HFFc6 (cell line): Measurements from ENCODE around the gene FARP1. TPM values are rescaled to one million over a fixed set of nuclear protein-coding genes. Genes with fewer than 3 reads are reported as not detected.

ENCODE experiments used
- DNase-seq: peaks from one replicate; pipeline ENCODE4 v3.0.0-alpha.2; 2018
- H3K27ac Mint-ChIP-seq: 2 replicates; pipeline ENCODE4 v1.8.0; 2020; ENCODE audit warnings: mild to moderate bottlenecking, mixed read lengths
- H3K27me3 Mint-ChIP-seq: 2 replicates; pipeline ENCODE4 v1.8.0; 2021; ENCODE audit warnings: mild to moderate bottlenecking, moderate library complexity, mixed read lengths; ENCODE audit not compliant: insufficient read depth
- H3K36me3 Mint-ChIP-seq: 2 replicates; pipeline ENCODE4 v1.8.0; 2021; ENCODE audit warnings: low read depth, mixed read lengths
- H3K4me1 Mint-ChIP-seq: 2 replicates; pipeline ENCODE4 v1.8.0; 2020; ENCODE audit warnings: low read depth, mixed read lengths
- H3K4me3 Mint-ChIP-seq: 2 replicates; pipeline ENCODE4 v1.8.0; 2020; ENCODE audit warnings: mild to moderate bottlenecking, moderate library complexity, mixed read lengths
- H3K9me3 Mint-ChIP-seq: 2 replicates; pipeline ENCODE4 v1.8.0; 2020; ENCODE audit warnings: mild to moderate bottlenecking, mixed read lengths
- total RNA-seq, 6 experiments: library from RNA; stranded (reverse); fragmentation: NEBNext Ultra II Directional; extraction: Animal tissue kit (Norgen Biotek cat#: 25700); gene quantifications; 2 replicates in 1 of 6; 3 replicates in 5 of 6; pipeline ENCODE4 v1.2.3, GENCODE V29; 2021
- TF ChIP-seq, protein P1 (sequence below): fragments of 200-600 bp; sonication (generic); IDR thresholded peaks from 2 replicates; pipeline ENCODE4 v1.5.0; 2021; ENCODE audit warnings: antibody characterized with exemption, mild to moderate bottlenecking

Gene FARP1
- total RNA-seq, 6 experiments from 2014 or later: 140 to 181 (median 150) TPM

DNA sequence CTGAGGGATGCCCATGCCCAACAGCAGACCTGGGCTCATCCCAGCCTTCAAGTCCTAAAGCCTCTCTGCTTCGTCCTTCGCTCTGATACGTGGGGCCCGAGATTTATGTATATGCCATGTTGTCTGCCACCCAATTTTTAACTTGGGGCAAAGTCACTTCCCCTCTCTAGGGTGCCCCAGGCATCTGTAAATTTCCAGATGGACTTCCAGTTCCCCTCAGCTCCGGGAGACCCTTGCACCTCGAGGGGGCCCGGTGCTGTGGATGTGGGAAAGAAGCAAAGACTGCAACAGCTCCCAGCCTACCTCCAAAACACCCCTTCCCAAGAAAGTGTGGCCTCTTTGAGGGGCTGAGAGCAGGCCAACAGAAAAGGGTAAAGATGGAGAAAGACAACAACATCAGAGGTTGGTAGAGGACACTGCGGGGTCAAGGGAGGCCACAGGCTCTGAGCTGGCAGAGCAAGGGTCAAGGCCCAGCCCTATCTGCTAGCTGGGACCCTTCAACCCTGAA, 336.7 kb downstream of the FARP1 start:
- no peak for DNase-seq
- Mint-ChIP-seq H3K27ac (no peak overlapping the region), H3K36me3 (peaks cover 13% of the 10 kb centered on the region), H3K4me3 (no peak overlapping the region), H3K27me3 (no peaks in the 10 kb centered on the region; the same call in none of the 2 replicates), H3K4me1 (peaks cover 74% of the 10 kb centered on the region), H3K9me3 (no peaks in the 10 kb centered on the region)
- TF ChIP-seq, protein P1, sequence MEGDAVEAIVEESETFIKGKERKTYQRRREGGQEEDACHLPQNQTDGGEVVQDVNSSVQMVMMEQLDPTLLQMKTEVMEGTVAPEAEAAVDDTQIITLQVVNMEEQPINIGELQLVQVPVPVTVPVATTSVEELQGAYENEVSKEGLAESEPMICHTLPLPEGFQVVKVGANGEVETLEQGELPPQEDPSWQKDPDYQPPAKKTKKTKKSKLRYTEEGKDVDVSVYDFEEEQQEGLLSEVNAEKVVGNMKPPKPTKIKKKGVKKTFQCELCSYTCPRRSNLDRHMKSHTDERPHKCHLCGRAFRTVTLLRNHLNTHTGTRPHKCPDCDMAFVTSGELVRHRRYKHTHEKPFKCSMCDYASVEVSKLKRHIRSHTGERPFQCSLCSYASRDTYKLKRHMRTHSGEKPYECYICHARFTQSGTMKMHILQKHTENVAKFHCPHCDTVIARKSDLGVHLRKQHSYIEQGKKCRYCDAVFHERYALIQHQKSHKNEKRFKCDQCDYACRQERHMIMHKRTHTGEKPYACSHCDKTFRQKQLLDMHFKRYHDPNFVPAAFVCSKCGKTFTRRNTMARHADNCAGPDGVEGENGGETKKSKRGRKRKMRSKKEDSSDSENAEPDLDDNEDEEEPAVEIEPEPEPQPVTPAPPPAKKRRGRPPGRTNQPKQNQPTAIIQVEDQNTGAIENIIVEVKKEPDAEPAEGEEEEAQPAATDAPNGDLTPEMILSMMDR: no peak

DNA sequence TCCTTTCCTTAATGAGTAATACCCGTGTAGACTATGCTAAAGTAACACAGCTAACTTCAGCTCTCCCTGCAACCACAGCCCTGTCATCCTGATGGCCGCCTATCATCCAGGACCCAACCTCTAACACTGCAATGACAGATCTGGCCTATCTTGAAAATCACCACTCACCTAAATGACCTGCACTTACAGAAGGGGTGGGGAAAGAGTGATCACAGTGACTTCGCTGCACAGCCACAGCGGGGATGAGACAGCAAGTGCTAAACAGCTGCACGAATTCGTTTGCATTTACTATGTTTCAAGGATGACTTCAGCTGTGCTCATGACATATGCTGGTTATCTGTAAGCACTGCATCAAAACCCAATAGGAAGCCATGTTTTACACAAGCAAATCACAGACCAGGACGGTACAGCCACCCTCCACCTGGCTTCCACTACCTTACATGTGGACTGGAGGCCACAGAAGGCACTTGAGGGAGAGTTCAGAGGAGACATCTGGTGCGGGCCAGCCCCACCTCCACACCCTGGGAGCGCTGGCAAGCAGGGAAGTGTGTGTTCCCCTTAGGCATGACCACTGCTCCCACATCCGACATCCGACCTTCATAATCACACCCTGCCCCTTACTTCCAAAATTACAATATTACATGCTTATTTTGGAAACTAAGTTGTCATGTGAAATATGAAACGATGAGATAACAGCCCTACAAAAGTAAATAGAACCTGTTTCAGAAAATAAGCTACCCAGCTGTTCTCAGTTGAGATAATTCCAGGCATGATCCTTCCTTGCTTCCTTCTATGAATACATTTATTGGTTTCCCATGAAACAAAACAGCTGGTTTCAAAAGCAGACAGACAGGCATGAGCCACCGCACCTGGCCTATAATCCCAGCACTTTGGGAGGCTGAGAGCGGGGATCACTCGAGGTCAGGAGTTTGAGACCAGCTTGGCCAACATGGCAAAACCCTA, 338.3 kb downstream of the FARP1 start:
- H3K27ac Mint-ChIP-seq: peak overlapping the region; percentile 86
- peak; percentile 38 for DNase-seq

DNA sequence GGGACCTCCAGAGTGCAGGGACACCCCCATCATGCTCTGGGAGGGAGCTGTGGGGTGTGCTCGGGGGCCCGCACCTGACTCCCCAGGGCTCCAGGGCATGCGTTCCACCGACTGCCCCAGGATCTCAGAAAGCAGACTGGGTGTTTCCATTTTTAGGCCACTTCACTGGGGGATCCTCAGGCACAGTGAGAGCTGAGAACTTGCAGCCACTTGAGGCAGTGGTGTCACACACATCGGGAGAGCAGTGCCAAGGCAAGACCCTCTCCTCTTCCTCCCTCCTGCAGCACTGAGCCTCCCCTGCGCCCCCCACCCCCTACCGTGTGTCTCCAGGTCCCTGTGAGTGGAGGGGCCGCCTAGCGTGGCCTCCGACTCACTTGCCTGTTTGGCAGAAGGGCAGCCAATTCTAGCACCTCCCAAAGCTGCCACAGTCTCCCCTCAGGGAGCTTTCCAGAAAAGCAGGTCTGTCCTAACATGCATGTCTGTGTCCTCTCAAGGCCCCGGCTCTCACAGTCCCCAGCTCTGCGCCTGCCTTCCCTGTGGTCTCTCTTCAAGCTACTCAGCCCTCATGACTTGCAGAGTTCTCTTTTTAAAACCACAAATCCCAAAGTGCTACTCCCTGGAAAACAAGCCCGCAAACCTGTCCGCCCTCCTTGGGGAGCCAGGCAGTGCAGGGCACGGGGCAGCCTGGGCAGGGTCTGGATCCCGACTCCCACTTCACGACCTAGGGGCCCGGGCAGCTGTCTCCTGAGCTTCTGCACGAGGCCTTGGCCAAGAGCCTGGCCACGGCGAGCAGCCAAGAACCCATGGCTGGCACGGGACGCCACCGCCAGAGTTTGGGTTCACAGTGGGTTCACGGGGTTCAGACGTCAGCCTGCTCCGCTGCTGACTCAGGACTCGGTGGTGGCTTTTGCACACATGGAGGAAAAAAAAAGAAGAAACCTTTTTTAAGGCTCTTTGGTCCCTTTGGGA, 339.9 kb downstream of the FARP1 start:
- no peak for DNase-seq
- H3K4me3 Mint-ChIP-seq: peak overlapping the region; percentile 74; the same call in 1 of the 2 replicates
- H3K36me3 Mint-ChIP-seq: peaks cover 10% of the 10 kb centered on the region
- no peaks in the 10 kb centered on the region for H3K9me3 Mint-ChIP-seq
- TF ChIP-seq, protein P1: peak; percentile 19; the same call in 1 of the 2 replicates
- no peaks in the 10 kb centered on the region; the same call in none of the 2 replicates for H3K27me3 Mint-ChIP-seq
- peaks cover 85% of the 10 kb centered on the region for H3K4me1 Mint-ChIP-seq
- peak overlapping the region; percentile 91 for H3K27ac Mint-ChIP-seq

More for the DNA sequence above, 338.3 kb downstream of the FARP1 start:
- Mint-ChIP-seq H3K9me3 (no peaks in the 10 kb centered on the region), H3K4me3 (peak overlapping the region; percentile 22; the same call in 1 of the 2 replicates), H3K27me3 (no peaks in the 10 kb centered on the region; the same call in none of the 2 replicates), H3K36me3 (peaks cover 13% of the 10 kb centered on the region), H3K4me1 (peaks cover 85% of the 10 kb centered on the region)
- TF ChIP-seq, protein P1: no peak

DNA sequence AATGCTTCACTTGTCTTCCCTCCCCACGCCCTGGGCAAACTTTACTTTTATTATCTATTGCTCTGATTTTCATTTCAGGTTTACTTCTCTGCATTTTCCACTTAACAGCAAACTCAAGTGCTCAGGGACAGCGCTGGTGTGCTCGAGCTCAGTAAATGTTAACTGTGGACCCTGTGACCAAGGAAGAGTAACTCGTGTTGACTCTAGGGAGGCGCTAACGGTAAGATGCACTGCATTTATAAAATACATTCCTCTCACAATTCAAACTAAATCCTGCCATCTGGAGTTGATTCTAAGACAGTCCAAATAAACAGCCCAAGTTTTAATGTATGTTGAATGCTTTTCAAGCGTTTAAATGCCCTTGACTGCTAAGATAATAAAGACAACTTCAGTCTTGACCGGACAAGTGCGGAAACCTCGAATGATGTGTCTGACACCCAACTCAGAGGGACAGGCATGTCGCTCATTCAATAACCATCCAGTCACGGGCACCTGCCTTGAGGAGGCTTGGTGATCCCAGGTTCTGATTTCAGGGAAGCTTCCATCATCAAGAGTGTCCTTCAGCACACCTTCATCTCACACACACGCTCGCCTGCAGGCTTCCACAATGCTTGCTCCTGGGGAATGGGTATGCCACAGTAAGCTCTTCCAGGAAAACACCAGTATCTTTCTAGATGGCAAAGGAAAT, 340.9 kb downstream of the FARP1 start:
- Mint-ChIP-seq H3K4me3 (peak overlapping the region; percentile 74), H3K4me1 (peaks cover 85% of the 10 kb centered on the region), H3K27ac (peak overlapping the region; percentile 91), H3K36me3 (0 out of 2 replicates have a peak, but pooled peaks cover 4% of the 10 kb centered on the region), H3K27me3 (no peaks in the 10 kb centered on the region; the same call in none of the 2 replicates), H3K9me3 (no peaks in the 10 kb centered on the region)
- no peak for DNase-seq
- TF ChIP-seq, protein P1: no peak
